ENCODE measurements around the gene URAD.

URAD gene

DNA sequence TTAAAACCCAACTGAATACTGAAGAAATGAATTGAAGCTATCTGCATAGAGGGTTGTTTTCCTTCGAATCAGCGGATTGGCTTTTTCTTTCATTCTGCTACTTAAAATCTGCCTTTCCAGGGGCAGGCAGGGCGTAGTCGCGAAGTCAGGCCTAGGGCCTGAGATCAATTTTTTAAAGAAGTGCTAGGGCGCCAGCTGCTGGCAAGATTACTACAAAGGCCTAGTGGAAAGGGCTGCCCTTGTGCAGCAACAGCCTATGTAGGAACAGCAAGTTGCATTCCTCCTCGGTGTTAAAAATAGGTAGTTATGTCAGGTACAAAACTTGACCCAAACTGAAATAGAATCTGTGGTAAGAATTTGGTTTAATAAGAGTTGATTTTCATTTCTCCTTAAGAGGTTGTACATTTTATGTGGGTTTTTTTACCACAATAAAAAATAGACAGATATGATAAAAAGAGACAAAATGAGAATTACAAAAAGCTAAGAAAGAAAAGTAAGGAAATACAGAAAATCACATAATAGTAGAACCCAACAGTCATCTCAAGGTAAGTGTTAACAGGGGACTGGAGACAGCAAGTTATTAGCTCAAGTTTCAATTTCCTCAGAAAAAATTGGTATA is 9.5 kb upstream of the URAD start:
- FAIRE-seq: no peak

DNA sequence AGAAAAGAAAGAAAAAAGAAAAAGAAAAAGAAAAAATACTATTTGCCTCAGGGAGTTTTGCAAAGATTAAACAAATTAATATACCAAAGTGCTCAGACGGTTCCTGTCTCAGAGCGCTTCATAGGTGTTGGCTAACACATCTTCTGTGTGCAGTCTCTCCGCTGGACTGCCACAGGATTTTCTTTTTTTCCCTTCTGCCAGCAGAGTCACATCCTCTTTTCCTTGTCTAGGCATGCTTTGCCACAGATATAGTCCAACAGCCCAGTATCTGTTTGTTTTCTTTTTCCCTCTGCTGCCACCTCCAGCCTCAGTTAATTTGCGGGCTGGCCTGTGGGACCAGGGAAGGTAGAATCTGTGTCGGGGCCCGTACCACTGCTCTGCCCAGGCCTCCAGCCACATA is 3.4 kb upstream of the URAD start:
- no peak for FAIRE-seq

DNA sequence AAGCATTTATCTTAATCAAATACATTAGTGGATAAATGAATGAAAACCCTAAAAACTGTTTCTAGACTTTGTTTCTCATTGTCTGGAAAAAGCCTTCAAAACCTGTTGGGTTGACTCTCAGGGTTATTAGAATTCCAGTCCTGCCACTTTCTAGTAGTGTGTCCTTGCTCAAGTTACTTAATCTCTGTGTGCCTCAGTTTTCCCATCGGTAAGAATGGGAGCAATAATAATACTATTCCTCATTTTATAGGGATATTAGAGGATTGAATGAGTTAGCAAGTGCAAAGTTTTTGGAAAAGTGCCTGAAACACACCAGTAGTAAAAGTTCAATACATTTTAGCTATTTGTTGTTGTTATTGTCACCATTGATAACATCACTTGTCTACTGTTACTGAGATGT is 2.9 kb downstream of the URAD start:
- FAIRE-seq: no peak

DNA sequence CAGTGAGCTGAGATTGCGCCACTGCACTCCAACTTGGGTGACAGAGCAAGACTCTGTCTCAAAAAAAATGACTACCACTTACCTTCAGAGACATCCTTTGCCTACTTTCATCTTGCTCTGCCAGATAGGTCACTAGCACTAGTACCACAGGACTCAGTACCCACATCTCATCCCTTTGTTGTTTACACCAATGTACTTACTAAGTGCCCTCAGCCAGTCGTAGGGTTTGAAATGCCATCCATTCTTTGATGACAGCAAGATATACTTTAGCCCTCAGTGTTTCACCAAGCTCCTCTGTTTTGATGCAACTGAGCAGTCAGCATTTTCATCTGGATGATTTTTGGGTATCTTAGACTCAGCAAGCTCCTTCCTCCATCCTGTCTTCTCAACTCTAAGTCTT is 6.1 kb downstream of the URAD start:
- FAIRE-seq: no peak

DNA sequence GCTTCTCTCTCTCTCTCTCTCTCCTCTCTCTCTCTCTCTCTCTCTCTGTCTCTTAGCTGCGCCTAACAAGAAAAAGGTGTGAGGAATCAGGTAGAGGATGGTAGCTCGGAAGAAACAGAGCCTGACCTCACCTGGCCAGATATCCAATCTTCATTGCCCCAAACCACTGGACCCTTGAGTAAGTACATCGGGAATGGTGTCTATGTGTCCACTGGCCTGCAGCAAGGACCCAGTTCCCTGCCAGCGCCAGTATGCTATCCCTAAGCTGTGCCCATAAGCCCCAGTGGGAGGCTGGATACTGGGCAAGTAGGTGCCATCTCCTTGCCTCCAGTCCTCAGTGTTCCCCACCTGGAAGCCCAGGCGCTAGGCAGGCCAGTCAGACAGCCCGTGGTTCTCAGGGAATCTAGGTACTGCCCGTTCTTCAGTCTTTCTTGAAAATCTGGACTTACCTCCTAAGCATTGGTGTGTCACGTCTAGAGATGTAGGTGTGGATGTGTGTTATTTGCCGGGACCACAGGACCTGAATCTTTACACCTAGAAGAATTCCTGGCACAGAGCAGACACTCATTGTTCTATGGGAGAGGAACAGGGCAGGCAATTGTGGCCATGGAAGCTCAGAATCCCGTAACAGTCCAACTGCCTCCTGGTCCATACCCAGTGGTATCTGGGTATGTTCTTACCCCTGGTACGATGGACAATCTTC is 7.3 kb downstream of the URAD start:
- FAIRE-seq: no peak

DNA sequence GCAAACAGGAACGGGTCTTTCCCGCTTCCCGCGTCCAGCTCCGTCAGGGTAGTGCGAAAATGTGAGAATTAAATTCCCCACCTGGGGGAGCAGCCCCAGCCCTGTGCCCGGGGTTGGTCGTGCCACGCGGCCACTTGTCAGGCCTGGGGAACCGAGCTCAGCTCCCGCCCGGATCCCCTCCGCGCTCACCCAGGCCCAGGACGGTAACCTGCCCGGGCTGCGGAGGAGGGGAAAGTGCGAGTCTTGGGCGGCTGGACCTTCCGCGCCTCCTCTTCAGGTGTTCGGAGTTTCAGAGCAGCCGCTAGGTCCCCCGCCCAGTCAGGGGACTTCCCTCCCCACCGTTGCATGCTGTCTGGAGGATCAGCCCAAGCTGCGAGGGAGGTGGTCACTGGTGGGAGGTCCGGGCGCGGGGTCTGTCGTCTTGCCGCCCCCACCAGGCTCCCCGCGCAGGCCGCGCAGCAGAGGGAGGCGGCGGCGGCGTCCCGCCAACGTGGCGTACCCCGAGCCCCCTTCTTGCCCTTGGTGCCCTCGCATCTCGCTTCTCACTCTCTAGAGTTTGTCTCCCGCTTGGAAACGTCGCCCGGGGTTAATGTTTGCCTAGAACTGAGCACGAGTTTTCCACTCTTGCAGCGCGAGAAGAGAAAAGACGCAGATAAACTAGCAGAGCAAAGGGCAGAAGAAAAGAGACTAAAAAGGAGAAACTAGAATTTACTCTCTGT is 8.1 kb downstream of the URAD start:
- no peak for FAIRE-seq

DNA sequence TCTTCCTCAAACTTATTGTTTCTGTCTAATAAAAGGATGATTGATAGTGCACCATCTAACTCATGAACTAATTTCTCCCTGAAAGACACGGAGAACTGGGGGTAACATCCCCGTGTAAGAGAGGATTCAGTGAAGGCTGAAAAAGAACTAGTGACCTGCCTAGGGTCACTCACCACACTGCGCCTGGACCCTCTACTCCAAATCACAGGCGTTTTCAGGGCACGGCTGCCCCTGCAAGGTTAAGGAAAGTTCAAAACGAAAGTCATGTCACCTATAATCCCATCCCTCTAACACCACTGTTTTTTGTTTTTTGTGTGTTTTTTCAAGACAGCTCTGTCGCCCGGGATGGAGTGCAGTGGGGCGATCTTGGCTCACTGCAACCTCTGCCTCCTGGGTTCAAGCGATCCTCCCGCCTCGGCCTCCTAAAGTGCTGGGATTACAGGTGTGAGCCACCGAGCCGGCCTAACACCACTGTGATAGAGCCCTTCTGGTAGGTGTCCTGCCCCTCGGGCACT is 8.7 kb downstream of the URAD start:
- no peak for FAIRE-seq

DNA sequence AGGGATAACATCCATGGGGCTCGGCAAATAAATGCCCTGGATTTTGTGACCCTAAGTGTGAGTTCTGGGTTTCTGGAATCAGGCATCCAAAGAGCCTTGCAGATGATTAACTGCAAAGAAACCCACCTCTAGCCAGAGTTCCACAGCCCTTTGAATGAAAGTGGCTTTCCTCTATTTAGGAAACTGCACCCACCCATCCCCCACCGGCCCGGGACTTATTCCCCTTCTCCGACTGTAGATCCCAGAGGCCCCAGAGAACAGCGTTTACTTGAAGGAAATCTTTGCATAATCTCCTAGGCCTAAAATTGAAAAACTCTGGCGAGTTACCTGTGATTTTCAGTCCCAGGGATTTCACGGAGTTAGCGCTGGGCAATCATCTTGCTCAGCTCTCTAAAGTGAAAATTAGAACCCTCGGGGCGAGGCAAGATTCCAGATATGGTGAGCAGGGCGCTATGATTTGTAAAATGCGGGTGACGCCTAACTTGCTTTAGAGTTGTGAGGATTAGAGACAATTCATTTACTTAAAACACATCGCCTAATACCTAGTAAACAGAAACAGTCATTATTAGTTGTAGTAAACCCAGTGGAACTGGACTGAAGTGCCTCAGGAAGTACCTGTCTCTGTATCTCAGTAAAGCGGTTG is 9.4 kb downstream of the URAD start:
- FAIRE-seq: no peak

DNA sequence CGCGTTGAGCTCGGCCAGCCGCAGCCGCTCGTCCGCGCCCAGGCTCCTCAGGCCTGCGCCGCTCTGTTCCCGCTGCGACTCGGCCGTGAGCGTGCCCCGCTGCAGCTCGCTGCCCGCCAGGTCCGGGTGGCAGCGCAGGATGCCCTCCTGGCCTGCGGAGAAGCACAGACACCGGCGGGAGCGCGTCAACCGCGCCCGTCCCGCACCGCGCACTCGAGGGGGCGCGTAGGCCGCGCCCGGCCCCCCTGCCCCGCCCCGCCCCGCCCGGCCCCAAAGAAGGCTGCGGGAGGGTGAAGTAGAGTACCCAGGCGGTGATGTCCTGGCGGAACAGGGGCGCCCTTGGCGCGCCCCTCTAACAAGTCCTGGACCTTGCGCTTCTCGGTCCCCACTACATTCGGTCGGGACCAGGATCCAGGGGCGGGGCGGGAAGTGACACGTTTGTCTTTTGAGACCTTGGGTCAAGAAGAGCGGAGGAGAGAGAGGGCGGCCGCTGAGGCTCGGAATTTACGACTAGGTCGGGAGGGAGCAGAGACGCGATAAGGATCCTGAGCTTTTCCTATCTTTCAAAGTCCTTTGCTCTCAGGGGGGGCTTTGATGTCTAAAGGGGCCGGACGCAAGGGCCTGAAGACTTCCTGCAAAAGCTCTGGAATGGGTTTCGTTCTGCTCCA is 10.1 kb downstream of the URAD start:
- no peak for FAIRE-seq

DNA sequence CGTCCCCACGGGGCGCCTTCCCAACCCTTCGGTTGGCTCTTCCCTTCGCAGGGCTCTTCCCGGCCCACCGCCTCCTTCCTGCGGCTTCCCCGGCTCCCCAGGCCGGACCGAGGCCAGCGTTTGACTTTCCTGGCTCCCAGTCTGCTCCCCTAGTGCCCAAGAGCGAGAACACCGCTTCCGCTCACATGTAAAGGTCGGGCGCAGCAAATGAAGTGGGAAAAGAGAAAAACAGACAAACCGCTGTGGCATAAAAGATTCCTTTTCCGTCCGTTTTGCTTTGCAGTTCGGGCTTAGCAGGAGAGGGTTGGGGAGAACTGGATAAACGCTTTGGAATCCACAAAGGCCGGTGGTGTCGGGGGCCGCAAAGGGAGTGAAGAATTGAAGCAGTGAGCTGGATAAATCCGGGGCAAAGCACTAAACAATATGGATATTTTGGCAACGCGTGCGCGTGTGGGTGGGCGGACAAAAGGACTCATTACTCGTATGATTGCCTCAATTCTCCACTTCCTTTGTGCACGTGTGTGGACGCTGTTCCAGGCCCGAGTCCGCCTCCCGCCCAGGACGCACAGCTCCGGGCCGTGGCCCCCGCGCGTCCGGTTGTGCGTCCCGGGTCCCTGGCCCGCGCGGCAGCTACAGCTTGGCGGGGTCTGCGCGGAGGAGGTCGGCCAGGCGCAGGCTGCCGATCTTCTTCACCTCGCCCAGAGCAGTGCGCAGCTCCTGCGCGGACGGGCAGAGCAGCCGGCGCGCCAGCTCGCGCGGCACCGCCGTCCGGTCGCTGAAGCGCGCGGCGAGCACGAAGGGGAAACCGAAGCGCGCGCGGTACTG is 10.8 kb downstream of the URAD start:
- FAIRE-seq: no peak

DNA sequence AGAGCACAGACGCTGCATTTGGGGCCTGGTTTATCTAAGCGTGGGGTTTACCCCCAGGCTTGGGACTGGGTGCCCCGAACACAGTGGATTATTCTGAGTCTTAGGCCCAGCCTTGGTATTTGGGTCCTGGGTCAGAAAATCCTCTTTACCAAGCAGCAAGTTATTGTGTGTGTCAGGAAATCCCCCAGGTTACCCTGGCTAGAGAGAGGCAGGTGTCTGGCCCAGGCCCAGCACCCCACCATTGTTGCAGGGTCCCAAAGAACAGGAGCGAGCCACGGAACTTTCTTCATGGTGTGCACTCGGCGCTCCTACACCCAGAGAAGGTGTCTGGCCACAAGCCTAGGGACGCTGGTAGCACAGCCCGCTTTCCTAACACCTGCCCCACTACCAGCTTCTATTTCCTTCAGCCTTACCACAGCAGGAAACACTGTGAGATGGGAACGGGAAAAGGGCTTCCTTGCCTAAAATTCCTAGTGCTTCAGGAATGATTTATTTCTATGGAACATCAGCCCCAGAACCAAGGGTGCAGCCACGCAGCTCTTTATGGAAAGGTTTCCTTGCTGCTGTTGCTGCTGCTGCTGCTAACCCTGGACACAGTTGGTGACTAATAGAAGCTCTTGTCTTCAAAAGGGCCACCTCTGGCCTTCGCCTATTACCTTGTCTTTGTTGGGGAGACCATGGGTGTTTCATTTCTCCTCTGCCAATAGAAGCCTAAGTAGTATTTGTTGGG is 12.0 kb downstream of the URAD start:
- FAIRE-seq: no peak

DNA sequence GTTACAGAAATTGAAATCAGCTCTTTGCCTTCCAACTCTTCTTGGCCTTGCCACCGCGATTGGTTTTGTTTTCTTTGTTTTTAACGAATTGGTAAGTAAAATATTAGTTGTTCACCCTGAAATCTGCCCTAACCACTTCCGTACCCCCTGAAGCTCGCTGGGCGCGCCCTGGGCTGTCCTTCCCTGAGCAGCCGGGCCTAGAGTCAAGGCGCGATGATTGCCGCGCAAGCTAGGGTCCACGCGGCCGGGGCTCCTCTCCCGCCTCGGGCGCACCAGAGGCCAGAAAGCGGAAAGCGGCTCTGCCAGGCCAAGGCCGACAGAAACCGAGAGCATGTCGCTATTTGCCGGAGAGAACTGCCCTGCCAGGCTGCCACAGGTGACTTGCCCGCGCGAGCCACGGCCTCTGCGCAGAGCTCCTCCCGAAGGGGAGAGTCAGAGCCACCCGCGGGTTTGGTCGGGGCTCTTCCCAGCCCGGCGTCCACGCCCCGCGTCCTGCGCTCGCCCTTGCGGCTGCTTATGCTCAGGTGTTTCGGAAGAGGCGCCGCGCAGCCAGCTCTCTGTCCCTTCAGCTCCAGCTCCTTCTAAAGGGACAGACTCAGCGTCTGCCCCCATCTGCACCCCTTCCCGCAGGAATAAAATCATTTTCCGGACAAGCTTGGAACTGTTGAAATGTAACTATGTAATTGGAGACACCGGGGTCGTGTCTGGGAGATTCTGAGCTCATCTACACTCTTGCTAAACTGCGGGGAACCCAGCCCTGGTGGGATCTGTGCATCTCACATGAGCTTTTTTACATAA is 12.7 kb downstream of the URAD start:
- FAIRE-seq: no peak

DNA sequence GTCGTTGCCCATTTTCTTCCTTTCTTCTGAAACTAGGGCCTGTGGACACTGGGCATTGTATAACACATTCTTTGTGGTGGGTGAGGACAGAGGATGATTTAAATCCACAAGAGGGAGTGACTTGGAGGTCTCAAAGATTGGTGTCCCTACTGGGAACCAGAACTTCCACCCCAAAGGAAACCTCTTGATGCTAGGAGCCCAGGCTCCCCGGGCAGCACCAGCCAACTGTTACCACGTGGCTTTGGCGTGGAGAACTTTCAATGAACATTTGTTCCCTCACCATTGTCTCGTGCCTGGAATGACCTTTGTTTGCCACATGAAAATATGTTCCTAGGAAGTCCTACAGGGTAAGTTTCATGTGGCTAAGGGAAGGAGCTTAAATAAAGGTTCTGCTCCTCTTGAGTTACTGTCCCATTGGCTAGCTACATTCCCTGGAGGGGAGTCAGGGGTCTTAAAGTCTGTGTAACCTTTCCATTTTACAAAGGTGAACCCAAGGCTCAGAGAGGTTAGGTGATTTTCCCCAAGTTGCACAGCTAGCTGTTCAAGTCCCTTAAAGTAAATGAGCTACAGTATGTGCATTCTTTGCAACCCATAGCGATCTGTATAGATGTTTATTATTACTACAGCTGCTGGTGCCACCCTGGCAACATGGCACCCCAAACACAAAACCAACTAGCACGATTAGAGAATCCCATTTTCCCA is 14.4 kb downstream of the URAD start:
- FAIRE-seq: no peak

DNA sequence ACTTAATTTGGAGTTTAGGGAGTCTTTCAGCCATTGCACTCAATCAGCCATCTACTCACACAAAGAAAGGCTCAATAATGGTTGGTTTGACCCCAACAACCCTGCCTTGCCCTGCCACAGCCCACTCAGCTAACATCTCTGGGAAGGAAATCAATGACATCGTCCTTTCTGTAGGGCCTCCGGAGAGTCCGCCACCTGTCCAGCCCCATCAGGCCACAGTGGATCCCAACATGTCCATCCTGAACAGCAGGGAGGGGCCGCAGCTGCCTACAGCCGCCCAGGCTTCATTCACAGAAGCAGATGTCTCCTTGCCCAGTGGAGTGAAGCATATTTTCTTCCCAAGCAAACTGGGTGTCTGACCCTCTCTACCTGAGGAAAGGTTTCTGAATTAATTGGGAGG is 15.2 kb downstream of the URAD start:
- no peak for FAIRE-seq

DNA sequence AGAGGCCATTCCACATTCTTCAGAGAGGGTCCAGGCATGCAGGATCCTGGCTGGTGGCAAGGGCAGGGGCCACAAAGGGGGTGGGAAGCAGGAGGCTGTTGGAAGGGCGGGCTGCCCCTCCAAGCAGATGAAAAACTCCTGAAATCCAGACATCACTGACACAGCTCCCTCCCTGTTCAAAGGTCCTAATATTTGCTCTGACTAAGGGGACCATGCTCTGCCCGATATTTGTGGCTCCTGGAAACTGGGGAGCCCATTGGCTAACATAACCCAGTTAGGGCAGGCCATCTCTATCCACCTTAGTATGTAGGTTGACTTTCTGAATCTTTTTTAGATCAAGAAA is 16.0 kb downstream of the URAD start:
- no peak for FAIRE-seq

DNA sequence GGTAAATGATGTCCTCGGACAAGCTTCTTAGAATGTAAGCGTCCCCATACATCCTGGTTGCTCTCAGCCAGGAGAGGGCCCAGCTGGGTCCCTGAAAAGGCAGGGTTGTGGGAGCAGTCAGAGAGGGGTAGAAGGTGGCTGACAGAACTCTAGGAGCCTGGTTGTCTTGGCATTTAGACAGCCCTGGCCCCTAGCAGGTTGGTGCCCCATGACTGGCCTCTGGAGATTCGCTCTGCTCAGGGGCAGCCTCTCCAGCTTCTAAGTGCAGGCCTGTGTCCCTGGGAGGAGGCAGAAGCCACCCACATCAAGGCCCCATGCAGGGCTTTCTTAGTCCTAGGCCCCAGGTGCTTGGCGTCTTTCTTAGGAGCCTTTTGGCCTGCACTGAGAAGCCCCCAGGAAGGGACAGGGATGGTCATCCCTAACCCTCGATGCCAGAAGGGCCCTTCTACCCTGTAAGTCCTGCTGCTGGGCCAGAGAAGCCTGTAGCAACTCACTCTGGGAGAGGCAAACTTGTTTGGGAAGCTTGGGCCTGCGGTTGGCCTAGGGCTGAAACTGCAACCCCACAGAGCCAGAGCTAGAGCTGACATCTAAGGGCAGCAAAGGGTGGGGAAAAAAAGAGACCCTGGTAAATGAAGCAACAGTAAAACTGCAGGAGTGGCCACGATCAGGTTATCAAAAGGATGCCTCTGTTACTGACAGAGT is 16.6 kb downstream of the URAD start:
- FAIRE-seq: no peak

DNA sequence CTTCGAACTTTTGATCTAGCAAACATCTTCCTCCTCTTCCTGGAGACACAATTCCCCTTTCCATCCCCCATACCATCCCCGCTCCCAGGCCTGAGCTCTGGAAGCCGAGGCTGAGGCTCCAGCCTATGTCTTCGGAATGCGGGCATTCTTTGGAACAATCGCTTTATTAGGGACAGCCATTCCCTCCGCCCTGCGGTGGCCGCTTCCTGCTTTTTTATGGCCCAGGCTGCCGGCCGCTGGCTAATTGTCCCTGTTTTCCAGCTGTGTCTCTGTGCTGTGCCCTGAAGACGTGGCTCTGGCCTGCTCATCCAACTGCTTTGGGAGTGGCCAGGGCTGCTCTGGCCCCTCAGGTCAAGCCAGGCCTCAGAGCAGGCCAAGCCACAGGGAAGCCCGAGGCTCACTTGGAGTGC is 17.3 kb downstream of the URAD start:
- FAIRE-seq: no peak

DNA sequence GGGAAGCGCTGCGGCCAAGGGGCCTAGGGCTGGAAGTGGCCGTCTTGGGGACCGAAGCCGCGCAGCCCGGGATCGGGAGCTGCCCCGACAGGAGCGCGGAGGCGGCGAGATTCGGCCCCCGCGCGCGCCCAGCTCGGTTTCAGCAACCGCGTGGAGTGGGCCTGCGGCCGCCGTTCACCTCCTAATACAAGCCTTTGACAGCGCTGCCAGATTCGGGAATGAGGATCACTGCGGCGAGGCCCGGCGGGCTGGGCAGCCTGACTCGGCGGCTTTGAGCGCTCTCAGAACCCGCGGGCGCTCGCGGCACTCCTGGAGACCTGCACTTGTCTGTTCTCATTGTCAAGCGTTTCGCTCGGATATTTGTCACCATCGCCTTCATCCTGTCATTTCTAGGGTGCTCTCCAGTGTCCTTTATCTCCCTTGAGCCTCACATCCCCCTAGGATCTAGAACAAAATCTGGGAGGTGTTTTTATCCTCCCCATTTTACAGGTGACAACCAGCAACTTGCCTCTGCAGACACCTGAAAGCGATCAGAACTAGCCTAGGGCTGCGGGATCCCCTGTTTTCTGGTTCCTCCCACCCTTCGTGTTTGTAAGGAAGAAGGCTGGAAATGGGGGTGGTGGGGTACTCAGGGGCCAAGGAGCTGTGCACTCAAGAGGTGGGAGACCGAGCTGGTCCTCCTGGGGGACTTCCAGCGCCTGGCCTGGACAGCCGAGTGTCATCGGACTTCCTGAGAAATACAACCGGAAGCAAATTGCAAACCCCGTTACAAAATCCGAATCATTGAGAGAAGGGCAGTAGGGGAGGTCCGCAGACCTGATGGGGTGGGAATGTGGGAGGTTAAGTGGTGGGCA is 17.9 kb downstream of the URAD start:
- no peak for FAIRE-seq
